K562 (cell line): ENCODE measurements around the gene GAL3ST1. TPM values are rescaled to one million over a fixed set of nuclear protein-coding genes. Genes with fewer than 3 reads are reported as not detected.

Experiments used
- CREB5 ChIP-seq: fragments of 250-450 bp; sonication (Bioruptor Pico); IDR thresholded peaks from 2 replicates; pipeline ENCODE4 v1.5.0; 2020; ENCODE audit warnings: mild to moderate bottlenecking
- DIDO1 ChIP-seq: fragments of 450-650 bp; IDR thresholded peaks from 2 replicates; pipeline ENCODE4 v1.6.1; 2016; ENCODE audit warnings: low read depth, missing biosample characterization, missing genetic modification characterization
- ETS2 ChIP-seq: IDR thresholded peaks from 2 replicates; pipeline ENCODE4 v1.6.1; 2016; ENCODE audit warnings: borderline replicate concordance, missing genetic modification characterization, mild to moderate bottlenecking, moderate library complexity, missing compliant biosample characterization; ENCODE audit not compliant: poor library complexity, severe bottlenecking
- HDAC1 ChIP-seq, 2 experiments: fragments of 450-650 bp; IDR thresholded peaks; 2 replicates each; pipeline ENCODE4 v1.6.1; 2016 to 2017; ENCODE audit warnings: inconsistent platforms in 1 of 2, mild to moderate bottlenecking in 1 of 2, moderate library complexity in 1 of 2
- MAFK ChIP-seq: IDR thresholded peaks from 2 replicates; pipeline ENCODE4 v1.6.1; 2011; ENCODE audit warnings: low read length, improper control_type of control experiment
- MEF2D ChIP-seq: conservative IDR thresholded peaks from 2 replicates; pipeline ENCODE4 v1.6.1; 2016; ENCODE audit warnings: low read depth, missing genetic modification characterization, missing compliant biosample characterization
- NBN ChIP-seq: fragments of 450-650 bp; IDR thresholded peaks from 2 replicates; pipeline ENCODE4 v1.6.1; 2016; ENCODE audit warnings: low read depth, mild to moderate bottlenecking
- NCOA2 ChIP-seq, 2 experiments: fragments of 450-650 bp; IDR thresholded peaks; 2 replicates each; pipeline ENCODE4 v1.6.1; 2018; ENCODE audit warnings: mild to moderate bottlenecking in 2 of 2, moderate library complexity in 1 of 2; ENCODE audit not compliant: partially characterized antibody in 2 of 2
- SMAD1 ChIP-seq: fragments of 150-350 bp; IDR thresholded peaks from 2 replicates; pipeline ENCODE4 v1.6.1; 2014; ENCODE audit warnings: low read length, low read depth; ENCODE audit not compliant: partially characterized antibody
- SMARCA4 ChIP-seq: fragments of 450-650 bp; IDR thresholded peaks from 2 replicates; pipeline ENCODE4 v1.6.1; 2016
- TEAD2 ChIP-seq: fragments of 450-650 bp; IDR thresholded peaks from 2 replicates; pipeline ENCODE4 v1.6.1; 2016; ENCODE audit warnings: missing genetic modification characterization, control low read depth, missing compliant biosample characterization
- THAP12 ChIP-seq: fragments of 250-450 bp; sonication (Bioruptor Pico); IDR thresholded peaks from 2 replicates; pipeline ENCODE4 v1.9.0; 2021; ENCODE audit warnings: mild to moderate bottlenecking, inconsistent platforms
- ZNF354B ChIP-seq: fragments of 250-450 bp; sonication (Bioruptor Pico); IDR thresholded peaks from 2 replicates; pipeline ENCODE4 v1.4.0; 2020
- ZNF699 ChIP-seq: fragments of 250-450 bp; sonication (Bioruptor Pico); IDR thresholded peaks from 2 replicates; pipeline ENCODE4 v1.8.0; 2021; ENCODE audit warnings: mild to moderate bottlenecking, moderate library complexity; ENCODE audit not compliant: insufficient replicate concordance
- polyA plus RNA-seq, 8 experiments: library from polyadenylated mRNA; depleted of rRNA in 4 of 8; stranded (reverse) in 5 of 8; unstranded in 3 of 8; fragments of >200 nt; fragmentation: Nextera tagmentation in 2 of 8; fragmentation: Illumina TruSeq in 1 of 8; extraction: Ambion mirVana in 2 of 8; extraction: Trizol in 1 of 8; gene quantifications; 2 replicates each; pipeline versions ENCODE4 v1.2.1 to v1.2.3, GENCODE V29; 2011 to 2014; ENCODE audit warnings: inconsistent platforms in 1 of 8, missing spikeins in 1 of 8
- total RNA-seq, 7 experiments: library from RNA; depleted of rRNA in 6 of 7; stranded (reverse); fragments of >200 nt in 6 of 7; fragmentation: Illumina TruSeq in 2 of 7; extraction: Trizol in 2 of 7; gene quantifications; 2 replicates each; pipeline versions ENCODE4 v1.2.1 to v1.2.3, GENCODE V29; 2011 to 2021; ENCODE audit warnings: low replicate concordance in 1 of 7
- TF ChIP-seq, protein P1 (sequence below): fragments of 450-650 bp; IDR thresholded peaks from 2 replicates; pipeline ENCODE4 v1.7.1; 2018; ENCODE audit warnings: mild to moderate bottlenecking, low read depth; ENCODE audit not compliant: partially characterized antibody
- TF ChIP-seq, protein P2 (sequence below): sonication (generic); formaldehyde crosslinking; IDR thresholded peaks from 2 replicates; pipeline ENCODE4 v1.8.0; 2022; ENCODE audit warnings: mild to moderate bottlenecking, missing genetic modification reagents

GAL3ST1 gene
- total and polyA plus RNA-seq, 9 of the 15 experiments (the other 6 are each of a cell fraction or from before 2014, with no cell fraction given), result 0.03 to 1.9 (median 0.33) TPM; not detected in 1

DNA sequence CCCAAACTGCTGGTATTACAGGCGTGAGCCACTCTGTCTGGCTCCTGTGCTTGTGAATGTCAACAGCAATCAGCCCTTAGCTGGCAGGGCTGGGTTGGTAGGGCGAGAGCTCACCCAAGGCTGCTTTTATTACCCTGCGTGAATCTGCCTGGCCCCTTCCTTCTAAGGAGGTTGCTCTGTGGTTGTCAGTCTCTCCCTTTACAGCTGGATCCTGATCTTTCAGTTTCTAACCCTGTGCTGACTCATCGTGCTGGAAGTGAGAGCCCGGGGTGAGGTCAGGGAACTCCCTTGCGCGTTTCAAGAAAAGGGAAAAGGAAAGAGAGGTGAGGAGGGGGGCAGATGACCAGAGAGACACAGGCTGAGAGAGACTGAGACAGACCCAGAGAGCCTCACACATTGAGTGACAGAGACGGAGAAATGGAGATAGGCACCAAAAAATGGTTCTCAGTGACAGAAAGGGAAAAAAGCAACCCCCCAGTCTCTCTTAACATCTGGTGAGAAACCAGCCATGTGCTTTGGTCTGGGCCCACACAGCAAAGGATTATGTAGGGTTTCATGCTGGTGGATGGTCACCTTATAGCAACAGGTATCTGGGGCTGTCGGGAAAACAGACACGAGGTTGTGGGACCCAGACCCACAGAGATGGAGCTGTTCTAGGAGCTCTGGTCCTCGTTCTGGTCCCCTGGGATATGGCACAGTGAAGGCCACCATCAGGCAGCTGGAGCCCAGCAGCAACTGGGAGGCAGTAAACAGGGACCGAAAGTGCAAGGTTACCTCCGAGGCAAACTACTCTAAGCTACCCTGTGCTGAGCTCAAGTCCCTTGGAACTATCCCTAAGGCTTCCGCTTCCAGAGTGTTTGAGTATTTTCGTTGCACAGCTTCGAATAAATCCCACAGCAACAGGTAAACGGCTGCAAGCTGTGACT, 35.1 kb upstream of the GAL3ST1 start (continued):
- TF ChIP-seq TEAD2 (tag) (no peak), SMARCA4 (peak; percentile 70), ZNF354B (CRISPR knock-in tag) (no peak), ZNF699 (CRISPR knock-in tag) (no peak), DIDO1 (no peak), THAP12 (CRISPR knock-in tag) (no peak), HDAC1 (IDR thresholded peaks at IDR 0.05) (peak in 1 of 2 experiments; percentile 40; a peak in 1 of 4 replicates), MAFK (peak; percentile 84), SMAD1 (no peak), MEF2D (tag) (peak; percentile 65; the same call in 1 of the 2 replicates), NCOA2 (IDR thresholded peaks at IDR 0.05; ENCODE audit: partially characterized antibody in 2 of 2) (no peak), ETS2 (tag) (no peak), CREB5 (no peak), NBN (no peak)
- TF ChIP-seq, protein P1, sequence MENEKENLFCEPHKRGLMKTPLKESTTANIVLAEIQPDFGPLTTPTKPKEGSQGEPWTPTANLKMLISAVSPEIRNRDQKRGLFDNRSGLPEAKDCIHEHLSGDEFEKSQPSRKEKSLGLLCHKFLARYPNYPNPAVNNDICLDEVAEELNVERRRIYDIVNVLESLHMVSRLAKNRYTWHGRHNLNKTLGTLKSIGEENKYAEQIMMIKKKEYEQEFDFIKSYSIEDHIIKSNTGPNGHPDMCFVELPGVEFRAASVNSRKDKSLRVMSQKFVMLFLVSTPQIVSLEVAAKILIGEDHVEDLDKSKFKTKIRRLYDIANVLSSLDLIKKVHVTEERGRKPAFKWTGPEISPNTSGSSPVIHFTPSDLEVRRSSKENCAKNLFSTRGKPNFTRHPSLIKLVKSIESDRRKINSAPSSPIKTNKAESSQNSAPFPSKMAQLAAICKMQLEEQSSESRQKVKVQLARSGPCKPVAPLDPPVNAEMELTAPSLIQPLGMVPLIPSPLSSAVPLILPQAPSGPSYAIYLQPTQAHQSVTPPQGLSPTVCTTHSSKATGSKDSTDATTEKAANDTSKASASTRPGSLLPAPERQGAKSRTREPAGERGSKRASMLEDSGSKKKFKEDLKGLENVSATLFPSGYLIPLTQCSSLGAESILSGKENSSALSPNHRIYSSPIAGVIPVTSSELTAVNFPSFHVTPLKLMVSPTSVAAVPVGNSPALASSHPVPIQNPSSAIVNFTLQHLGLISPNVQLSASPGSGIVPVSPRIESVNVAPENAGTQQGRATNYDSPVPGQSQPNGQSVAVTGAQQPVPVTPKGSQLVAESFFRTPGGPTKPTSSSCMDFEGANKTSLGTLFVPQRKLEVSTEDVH, result no peak
- TF ChIP-seq, protein P2, sequence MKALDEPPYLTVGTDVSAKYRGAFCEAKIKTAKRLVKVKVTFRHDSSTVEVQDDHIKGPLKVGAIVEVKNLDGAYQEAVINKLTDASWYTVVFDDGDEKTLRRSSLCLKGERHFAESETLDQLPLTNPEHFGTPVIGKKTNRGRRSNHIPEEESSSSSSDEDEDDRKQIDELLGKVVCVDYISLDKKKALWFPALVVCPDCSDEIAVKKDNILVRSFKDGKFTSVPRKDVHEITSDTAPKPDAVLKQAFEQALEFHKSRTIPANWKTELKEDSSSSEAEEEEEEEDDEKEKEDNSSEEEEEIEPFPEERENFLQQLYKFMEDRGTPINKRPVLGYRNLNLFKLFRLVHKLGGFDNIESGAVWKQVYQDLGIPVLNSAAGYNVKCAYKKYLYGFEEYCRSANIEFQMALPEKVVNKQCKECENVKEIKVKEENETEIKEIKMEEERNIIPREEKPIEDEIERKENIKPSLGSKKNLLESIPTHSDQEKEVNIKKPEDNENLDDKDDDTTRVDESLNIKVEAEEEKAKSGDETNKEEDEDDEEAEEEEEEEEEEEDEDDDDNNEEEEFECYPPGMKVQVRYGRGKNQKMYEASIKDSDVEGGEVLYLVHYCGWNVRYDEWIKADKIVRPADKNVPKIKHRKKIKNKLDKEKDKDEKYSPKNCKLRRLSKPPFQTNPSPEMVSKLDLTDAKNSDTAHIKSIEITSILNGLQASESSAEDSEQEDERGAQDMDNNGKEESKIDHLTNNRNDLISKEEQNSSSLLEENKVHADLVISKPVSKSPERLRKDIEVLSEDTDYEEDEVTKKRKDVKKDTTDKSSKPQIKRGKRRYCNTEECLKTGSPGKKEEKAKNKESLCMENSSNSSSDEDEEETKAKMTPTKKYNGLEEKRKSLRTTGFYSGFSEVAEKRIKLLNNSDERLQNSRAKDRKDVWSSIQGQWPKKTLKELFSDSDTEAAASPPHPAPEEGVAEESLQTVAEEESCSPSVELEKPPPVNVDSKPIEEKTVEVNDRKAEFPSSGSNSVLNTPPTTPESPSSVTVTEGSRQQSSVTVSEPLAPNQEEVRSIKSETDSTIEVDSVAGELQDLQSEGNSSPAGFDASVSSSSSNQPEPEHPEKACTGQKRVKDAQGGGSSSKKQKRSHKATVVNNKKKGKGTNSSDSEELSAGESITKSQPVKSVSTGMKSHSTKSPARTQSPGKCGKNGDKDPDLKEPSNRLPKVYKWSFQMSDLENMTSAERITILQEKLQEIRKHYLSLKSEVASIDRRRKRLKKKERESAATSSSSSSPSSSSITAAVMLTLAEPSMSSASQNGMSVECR (CRISPR knock-in tag), result no peak
